HUES48 (cell line): ENCODE results near the gene MYRIP.
"Not testable (repeated sequence)": the region's sequence is repeated elsewhere in the genome, so short reads cannot be mapped to it uniquely, and the experiment has no call there.

Experiments
- H3K27ac ChIP-seq: one replicate; pipeline ENCODE4 v1.7.0; 2013; ENCODE audit warnings: low read depth, low read length, inconsistent platforms
- H3K27me3 ChIP-seq: 2 replicates; pipeline ENCODE4 v1.6.1; 2013; ENCODE audit warnings: mild to moderate bottlenecking, low read length; ENCODE audit not compliant: control insufficient read depth, insufficient read depth
- H3K36me3 ChIP-seq: 2 replicates; pipeline ENCODE4 v1.6.1; 2013; ENCODE audit warnings: low read length; ENCODE audit not compliant: control insufficient read depth, insufficient read depth
- H3K4me1 ChIP-seq: 2 replicates; pipeline ENCODE4 v1.6.1; 2013; ENCODE audit warnings: mild to moderate bottlenecking, low read length; ENCODE audit not compliant: control insufficient read depth, insufficient read depth
- H3K4me3 ChIP-seq: 2 replicates; pipeline ENCODE4 v1.5.1; 2013; ENCODE audit warnings: mild to moderate bottlenecking, low read depth, low read length
- H3K9ac ChIP-seq: 2 replicates; pipeline ENCODE4 v1.6.1; 2013; ENCODE audit warnings: mild to moderate bottlenecking, low read depth, low read length, moderate library complexity
- H3K9me3 ChIP-seq: 2 replicates; pipeline ENCODE4 v1.6.1; 2013; ENCODE audit warnings: low read length; ENCODE audit not compliant: control insufficient read depth, insufficient read depth

Gene MYRIP

DNA sequence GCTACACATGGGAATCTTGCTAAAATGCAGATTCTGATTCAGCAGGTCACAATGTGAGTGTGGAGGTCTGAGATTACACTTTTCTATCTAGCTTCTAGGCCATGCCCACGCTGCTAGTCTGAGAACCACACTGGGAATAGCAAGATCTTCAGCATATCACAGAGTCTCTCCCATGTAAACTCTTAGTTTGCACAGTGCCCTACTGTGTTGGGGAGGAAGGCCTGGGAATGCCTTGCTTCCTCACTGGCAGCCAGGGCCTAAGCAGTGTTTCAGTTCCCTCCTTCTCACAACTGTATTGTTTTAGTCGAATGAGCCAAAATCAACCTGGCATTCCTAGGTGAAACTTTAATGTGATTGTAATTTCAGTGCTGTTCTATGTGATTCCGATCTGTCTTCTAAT lies 320.1 kb downstream of the MYRIP start:
- Histone ChIP-seq H3K4me3 (no peak overlapping the region), H3K27me3 (no peaks in the 10 kb centered on the region), H3K27ac (no peak overlapping the region), H3K36me3 (no peaks in the 10 kb centered on the region), H3K9ac (no peak overlapping the region), H3K4me1 (no peaks in the 10 kb centered on the region), H3K9me3 (peaks cover 18% of the 10 kb centered on the region)

DNA sequence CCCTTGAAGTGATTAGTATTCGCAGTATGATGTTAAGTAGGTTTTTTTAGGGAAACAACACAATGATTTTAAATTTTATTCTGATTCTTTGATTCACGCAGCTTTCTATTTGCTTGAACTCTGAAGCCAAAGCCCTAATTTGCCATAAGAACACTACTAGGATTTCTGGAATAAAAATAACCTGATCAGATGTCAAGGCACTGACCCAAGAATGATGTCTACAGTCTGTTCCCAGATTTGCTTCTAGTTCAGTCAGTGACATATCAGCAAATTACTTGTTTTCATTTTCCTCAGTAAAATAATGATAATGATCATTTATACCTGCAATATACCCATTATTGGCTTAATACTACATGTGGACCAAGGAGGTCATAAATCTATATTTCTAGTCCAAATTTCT lies 320.6 kb downstream of the MYRIP start:
- Histone ChIP-seq H3K4me1 (no peaks in the 10 kb centered on the region), H3K4me3 (no peak overlapping the region), H3K27me3 (no peaks in the 10 kb centered on the region), H3K9me3 (peaks cover 18% of the 10 kb centered on the region), H3K9ac (no peak overlapping the region), H3K36me3 (no peaks in the 10 kb centered on the region), H3K27ac (no peak overlapping the region)

DNA sequence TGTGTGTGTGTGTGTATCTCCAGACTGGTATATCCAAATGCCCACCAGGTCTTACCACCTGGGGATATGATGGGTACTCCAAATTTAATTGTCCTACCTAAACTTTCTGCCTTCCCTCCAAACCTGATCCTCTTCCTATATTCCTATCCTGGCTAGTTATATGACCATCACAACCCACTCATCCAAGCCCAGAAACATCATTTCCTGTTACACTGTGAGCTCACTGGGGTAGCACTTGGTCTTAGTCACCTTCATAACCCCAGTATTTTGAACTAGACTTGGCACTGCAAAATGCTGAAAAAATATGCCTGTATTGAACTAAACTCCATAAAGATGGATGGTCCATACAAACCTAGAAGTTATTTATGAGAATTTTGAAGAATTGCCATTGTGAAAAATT lies 321.3 kb downstream of the MYRIP start:
- Histone ChIP-seq H3K27me3 (no peaks in the 10 kb centered on the region), H3K36me3 (no peaks in the 10 kb centered on the region), H3K9me3 (peaks cover 18% of the 10 kb centered on the region), H3K4me1 (no peaks in the 10 kb centered on the region), H3K9ac (no peak overlapping the region), H3K27ac (no peak overlapping the region), H3K4me3 (no peak overlapping the region)

DNA sequence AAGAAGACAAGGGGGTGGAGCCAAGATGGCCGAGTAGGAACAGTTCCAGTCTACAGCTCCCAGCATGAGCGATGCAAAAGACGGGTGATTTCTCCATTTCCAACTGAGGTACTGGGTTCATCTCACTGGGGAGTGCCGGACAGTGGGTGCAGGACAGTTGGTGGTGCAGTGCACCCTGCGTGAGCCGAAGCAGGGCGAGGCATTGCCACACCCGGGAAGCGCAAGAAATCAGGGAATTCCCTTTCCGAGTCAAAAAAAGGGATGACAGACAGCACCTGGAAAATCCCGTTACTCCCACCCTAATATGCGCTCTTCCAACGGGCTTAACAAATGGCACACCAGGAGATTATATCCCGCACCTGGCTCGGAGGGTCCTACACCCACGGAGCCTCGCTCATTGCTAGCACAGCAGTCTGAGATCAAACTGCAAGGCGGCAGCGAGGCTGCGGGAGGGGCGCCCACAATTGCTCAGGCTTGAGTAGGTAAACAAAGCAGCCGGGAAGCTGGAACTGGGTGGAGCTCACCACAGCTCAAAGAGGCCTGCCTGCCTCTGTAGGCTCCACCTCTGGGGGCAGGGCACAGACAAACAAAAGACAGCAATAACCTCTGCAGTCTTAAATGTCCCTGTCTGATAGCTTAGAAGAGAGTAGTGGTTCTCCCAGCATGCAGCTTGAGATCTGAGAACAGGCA lies 324.6 kb downstream of the MYRIP start:
- peaks cover 18% of the 10 kb centered on the region for H3K9me3 ChIP-seq
- H3K27ac ChIP-seq, H3K4me3 ChIP-seq, H3K9ac ChIP-seq, H3K36me3 ChIP-seq, H3K27me3 ChIP-seq, H3K4me1 ChIP-seq: not testable (repeated sequence)

DNA sequence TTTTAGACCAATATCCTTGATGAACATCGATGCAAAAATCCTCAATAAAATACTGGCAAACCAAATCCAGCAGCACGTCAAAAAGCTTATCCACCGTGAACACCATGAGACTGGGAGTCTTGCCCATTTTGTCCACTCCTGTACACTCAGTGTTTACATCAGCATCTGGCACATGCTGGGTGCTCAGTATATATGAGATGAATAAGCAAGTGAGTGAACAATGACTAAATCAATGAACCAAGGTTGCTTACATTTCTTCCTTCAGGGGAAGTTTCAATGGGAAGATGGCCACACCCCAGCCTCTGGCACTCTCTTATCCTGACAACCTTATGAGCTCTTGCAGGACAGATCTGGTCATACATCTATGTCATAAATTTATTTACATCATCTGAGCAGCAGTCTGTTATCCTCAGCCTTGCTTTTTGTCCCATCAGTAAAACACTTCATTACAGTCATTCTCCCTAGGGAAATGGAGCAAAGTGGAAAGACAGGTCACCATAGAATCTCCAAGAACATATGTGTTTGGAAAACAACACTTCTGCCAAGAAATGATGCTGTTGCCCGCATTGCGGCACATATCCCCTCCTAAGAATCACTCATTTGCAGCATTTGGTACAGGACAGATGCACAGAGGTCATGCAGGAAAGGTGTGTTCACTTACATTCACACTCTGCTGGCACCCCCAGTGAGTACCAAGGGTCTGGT lies 328.3 kb downstream of the MYRIP start:
- no peaks in the 10 kb centered on the region for H3K4me1 ChIP-seq
- no peaks in the 10 kb centered on the region for H3K36me3 ChIP-seq
- no peak overlapping the region for H3K4me3 ChIP-seq
- H3K27ac ChIP-seq: no peak overlapping the region
- H3K9me3 ChIP-seq: peaks cover 13% of the 10 kb centered on the region
- H3K27me3 ChIP-seq: no peaks in the 10 kb centered on the region
- H3K9ac ChIP-seq: no peak overlapping the region

DNA sequence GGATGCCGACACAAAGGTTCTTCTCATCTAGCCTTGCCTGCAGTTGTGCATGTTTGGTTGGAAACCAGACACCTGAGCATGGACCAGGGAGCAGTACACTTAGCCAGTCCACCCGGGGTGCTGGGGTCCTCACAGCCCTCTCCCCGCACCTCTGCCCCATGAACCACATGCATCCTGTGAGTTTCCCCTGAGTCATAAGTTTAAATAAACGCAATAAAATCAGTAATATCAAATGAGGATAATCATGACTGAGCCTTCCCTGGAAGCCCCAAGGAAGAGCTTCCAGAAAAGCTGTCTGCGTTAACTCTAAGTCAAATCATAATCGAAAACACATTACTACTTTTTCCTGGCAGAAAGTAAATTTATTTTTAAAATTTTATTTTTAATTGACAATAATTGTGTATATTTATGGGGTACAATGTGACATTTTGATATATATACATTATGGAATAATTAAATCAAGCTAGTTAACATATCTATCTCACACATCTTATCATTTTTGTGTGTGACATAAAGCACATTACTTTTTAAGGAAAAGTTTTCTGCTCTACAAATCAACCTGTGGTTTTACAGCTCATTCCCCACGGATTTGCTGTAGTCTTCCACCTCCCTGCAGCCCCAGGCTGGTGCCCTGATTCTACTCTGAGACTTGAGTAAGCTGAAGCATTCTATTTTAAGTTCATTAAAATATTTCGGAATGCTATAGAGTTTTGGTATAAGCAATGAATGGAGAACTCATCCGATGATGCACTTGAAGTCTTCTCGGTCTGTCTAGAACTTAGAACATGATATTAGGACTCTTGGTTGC lies 334.1 kb downstream of the MYRIP start:
- H3K27me3 ChIP-seq: no peaks in the 10 kb centered on the region
- no peak overlapping the region for H3K9ac ChIP-seq
- no peak overlapping the region for H3K4me3 ChIP-seq
- no peak overlapping the region for H3K27ac ChIP-seq
- no peaks in the 10 kb centered on the region for H3K36me3 ChIP-seq
- H3K9me3 ChIP-seq: no peaks in the 10 kb centered on the region
- H3K4me1 ChIP-seq: no peaks in the 10 kb centered on the region

DNA sequence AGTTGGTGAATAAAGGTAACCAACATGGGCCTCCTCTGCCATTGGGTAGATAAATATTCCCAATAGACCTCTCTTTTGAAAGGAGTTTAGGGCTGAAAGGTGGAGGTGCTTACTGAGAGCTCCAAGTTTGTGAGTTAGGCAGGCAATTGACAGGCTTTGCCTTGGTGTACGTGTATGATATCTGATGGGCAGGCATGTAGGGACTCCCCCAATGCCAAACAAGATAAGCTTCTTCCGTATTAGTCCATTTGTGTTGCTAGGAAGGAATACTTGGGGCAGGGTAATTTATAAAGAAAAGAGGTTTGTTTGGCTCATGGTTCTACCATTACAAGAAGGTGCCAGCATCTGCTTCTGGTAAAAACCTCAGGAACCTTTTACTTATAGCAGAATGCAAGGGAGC lies 339.4 kb downstream of the MYRIP start:
- H3K9ac ChIP-seq: no peak overlapping the region
- H3K36me3 ChIP-seq: no peaks in the 10 kb centered on the region
- H3K9me3 ChIP-seq: no peaks in the 10 kb centered on the region
- no peak overlapping the region for H3K27ac ChIP-seq
- no peaks in the 10 kb centered on the region for H3K27me3 ChIP-seq
- no peak overlapping the region for H3K4me3 ChIP-seq
- H3K4me1 ChIP-seq: no peaks in the 10 kb centered on the region

DNA sequence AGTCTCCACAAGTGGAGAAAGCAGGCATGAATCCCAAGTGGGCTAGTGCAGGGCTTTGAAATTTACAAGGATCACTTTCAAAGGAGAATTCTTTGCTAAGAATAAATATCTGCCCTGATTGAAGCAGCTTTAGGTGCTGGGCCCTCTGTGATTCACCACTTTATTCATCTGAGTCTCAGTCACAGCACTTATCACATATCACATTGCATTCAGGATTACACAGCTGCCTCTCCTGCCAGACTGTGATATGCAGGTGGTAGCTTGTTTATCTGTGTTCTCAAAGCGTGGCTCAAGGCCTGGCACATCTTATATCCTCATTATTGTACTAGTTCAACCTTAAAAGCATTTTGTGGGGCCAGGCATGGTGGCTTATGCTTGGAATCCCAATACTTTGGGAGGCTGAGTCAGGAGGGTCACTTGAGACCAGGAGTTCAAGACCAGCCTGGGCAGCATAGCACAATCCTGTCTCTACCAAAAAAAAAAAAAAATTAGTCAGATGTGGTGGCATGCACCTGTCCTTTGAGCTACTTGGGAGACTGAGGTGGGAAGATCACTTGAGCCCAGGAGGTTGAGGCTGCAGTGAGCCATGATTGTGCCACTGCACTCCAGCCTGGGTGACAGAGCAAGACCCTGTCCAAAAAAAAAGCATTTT lies 343.2 kb downstream of the MYRIP start:
- H3K36me3 ChIP-seq: no peaks in the 10 kb centered on the region
- H3K9me3 ChIP-seq: no peaks in the 10 kb centered on the region
- no peak overlapping the region for H3K4me3 ChIP-seq
- no peak overlapping the region for H3K9ac ChIP-seq
- H3K27me3 ChIP-seq: no peaks in the 10 kb centered on the region
- no peaks in the 10 kb centered on the region for H3K4me1 ChIP-seq
- no peak overlapping the region for H3K27ac ChIP-seq

DNA sequence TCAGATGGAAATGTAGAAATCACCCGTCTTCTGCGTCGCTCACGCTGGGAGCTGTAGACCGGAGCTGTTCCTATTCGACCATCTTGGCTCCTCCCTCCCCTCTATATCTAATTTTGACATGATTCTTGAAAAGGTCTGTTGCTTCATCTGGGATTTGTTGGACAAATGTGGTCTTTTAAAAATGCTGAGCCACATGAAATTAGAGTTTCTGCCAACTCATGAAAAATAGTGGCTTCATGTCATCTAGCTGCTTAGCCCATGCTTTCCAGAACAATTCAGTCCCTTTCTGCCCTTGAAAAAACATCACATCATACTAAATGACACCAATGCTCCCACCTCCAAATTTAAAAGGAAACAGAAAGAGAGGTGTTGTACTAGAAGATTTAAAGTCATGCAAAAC lies 351.5 kb downstream of the MYRIP start:
- Histone ChIP-seq H3K4me1 (no peaks in the 10 kb centered on the region), H3K36me3 (no peaks in the 10 kb centered on the region), H3K27ac (no peak overlapping the region), H3K27me3 (no peaks in the 10 kb centered on the region), H3K9me3 (peaks cover 5% of the 10 kb centered on the region; the same call in 1 of the 2 replicates), H3K9ac (no peak overlapping the region), H3K4me3 (no peak overlapping the region)

DNA sequence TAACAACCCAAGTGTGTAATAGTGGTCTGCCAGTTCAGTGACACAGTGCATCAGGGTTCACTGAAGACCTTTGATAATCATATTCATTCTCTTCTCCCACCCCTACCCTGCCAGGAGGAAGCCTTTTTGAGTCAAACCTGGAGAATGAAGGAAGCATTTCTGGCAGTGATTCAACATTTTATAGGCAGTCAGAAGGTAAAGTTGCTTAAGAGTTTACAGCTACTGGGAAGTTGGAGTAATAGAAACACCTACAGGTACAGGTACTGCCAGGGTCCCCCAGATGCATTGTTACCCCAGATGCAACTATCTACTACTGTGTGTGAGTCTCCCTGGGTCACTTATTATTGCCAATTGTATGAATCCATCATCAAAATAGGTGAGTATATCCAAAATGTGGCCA lies 353.2 kb downstream of the MYRIP start:
- Histone ChIP-seq H3K27ac (no peak overlapping the region), H3K27me3 (no peaks in the 10 kb centered on the region), H3K9me3 (peaks cover 5% of the 10 kb centered on the region; the same call in 1 of the 2 replicates), H3K4me3 (no peak overlapping the region), H3K36me3 (no peaks in the 10 kb centered on the region), H3K9ac (no peak overlapping the region), H3K4me1 (no peaks in the 10 kb centered on the region)
